ENCODE results near the gene BBS7.
A peak's percentile ranks its signal among the peaks of the same experiment; 100 is the strongest.

BBS7 gene

DNA sequence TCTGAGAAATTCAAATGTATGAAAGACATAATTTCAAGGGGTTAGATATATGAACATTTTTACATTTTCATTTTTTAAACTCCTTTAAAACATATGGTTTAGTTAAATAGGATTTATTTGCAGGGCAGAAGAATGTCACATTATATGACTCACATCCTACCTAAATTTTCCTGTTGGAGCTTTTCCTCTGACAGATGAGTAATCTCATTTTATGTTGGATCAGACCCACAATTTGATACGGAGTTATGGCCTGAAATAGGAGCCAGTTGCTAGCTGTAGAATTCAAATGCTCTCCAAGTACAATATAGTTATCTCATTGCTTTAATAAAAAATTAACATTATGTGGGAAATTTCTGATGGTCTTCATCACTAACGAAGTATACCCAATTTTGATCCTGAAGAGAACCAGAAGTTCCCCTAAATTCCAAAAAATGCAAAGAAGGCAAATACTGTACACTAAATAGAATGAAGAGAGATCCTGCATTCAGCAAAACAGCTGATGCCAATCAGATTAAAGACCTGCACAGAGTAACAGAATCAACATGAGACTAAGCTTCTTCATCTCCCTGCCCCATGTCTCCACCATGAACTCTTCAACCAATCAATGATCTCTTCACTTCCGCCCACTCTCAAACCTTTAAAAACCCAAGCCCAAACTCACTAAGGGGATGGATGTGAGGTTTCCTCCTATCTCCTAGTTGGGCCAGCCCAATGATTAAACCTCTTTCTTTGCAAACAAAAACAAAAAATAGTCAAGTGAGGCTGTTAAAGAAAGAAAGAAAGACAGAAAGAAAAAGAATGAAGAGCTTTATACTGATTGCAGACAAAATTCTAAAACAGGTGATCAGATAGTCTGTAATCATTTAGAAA is 80.1 kb downstream of the BBS7 start:
- DNase-seq, result no peak

DNA sequence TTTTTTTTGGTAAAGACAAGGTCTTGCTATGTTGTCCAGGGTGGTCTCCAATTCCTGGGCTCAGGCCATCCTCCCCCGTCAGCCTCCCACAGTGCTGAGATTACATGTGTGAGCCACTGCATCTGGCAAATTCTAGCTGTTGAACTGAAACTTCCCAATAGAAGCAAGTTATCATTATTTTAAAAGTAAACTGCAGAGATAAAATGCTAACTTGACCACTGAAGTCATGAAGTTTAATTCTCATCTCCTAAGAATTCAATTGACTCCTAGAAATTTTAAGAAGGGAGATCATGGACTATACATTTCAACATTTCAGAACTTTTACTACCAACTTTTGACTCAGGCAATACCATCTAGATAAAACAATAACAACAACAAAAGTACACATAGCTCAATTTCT is 80.8 kb downstream of the BBS7 start:
- no peak for DNase-seq

DNA sequence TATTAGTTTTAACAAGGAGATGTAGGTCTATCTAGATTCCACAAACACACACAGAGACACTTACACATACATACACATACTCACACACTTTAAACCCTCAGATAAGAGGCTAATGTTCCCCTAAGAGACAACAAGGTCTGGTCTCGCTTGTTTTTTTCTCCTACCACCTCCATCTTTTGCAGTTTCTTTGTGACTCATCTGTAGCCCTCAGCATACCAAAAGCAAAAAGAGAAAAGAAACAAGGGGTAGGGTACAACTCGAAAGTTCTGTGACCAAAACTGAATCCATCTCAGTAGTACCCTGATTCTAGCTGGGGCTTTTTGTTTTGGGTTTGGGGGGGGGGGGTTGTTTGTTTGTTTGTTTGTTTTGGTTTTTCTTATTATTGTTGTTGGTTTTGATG is 81.4 kb downstream of the BBS7 start:
- no peak for DNase-seq

DNA sequence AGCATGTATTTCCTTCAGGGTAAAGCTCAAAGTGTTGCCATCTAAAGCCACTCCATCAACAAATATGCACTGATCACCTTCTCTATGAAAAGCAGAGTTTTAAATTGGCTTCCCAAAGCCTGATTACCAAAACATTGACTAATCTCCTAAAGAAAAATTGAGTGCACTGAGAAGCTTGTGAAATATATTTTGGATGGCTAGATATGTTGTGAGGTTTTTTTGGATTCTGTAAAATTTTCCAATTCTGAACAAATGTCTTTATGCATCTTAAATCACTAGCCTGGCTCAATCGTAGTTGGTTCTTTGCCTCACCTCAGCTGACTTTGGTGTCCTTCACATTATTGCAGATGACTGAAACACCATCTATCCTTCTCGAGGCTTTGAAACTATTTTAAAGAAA is 84.1 kb downstream of the BBS7 start:
- no peak for DNase-seq

DNA sequence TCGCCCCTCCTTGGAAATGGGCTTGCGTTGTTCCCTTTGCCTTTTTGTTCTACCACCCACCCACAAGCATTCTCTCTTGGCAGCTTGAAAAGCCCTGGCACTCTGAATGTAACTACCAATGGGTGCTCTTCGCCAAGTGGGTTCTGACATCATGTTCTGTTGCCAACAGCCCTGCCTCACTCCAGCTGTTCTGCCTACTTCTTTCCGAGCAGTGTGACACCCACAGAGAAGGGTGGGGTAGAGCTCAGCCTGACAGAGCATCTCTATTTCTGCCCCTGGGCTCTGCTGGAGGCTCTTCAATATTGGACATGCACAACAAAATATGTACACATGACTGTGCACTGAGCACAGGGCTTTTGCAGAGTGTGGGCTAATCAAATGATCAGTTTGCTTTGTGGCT is 84.8 kb downstream of the BBS7 start:
- DNase-seq, result no peak

DNA sequence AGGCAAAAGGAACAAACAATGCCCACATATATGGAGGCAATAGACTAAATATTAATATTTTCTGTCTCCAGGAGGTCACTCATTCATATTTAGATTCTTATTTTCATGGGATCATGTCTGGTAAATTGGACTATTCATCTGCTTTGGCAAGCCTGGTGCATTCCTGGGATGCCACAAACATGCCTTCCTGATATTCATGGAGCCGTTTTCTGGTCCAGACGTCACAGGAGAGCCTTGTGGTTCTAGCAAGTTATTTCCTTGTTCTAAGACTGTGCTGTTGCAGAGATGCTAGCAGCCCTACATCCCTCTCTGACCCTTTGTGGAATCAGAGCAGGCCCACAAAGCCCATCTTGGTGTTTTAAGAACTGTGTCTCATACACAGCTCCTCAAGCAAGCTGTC is 85.3 kb downstream of the BBS7 start:
- no peak for DNase-seq

DNA sequence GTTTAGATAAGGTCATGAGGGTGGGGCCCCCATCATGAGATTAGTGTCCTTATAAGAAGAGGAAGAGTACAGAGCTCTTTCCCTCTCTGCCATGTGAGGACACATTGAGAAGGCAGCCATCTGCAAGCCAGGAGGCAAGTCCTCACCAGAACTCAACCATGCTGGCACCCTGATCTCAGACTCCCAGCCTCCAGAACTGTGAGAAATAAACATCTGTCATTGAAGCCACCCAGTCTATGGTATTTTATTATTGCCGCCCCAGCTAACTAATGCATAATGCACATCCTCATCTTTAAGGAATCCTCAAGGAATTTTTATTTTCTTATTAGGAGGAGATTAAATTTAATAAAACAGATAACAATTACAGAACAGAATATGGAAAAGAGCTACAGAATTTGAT is 85.9 kb downstream of the BBS7 start:
- no peak for DNase-seq

DNA sequence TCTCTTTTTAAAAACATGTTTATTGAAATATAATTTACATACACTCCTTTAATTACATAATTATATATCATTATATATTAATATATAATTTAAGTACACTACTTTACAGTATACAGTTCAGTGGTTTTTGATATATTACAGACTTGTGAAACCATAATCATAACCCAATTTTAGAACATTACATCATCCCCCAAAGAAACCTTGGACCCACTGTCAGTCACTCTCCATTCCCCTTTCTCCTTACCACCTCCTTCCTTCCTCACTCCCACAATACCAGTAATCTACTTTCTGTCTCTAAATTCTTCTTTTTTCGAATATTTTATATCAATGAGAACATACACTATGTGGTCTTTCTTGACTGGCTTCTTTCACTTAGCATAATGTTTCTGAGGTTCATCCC is 87.1 kb downstream of the BBS7 start:
- peak; percentile 71 for DNase-seq

DNA sequence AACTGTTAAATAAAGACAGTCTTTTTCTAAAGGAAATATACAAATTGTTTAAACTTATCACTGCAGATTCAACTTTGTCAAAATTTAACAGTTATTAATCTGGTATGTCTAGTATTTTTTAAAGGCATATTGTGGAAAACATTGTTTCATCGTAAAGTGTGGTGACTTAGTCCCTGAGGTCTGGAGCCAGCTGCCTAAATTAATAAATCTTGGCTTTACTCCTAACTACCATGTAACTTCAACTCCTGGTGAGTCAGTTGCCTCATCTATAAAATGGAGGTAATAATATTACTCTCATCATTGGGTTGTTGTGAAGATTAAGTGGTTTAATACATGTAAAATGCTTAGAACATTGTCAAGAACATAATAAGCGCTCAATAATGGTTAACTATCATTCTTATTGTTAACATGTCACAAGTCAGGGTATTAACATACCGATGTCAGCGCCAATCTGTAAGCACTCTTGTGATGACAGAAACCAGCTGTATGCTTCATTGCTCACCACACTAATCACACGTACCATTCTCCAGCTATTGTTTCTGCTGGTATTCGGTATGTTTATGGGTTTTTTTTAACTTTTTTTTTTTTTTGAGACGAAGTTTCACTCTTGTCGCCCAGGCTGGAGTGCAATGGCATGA is 91.2 kb downstream of the BBS7 start:
- DNase-seq, result no peak

DNA sequence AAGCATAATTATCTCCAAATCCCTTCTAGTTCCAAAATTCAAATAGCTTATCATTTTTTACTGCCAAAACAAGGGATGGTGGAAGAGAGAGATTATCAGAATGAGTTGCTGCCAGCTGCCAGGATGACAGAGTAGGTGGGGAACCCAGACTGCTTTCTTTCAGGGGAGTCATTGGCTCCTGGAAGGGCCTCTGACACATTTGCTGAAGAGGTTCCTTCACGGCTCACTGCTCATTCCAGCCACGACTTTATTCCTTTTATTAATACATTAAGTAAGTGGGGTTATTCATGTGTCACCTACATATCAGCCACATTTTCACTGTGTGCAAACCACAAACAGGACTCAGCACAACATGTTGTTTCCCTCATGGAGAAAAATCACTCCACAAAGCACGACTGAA is 92.6 kb downstream of the BBS7 start:
- no peak for DNase-seq

DNA sequence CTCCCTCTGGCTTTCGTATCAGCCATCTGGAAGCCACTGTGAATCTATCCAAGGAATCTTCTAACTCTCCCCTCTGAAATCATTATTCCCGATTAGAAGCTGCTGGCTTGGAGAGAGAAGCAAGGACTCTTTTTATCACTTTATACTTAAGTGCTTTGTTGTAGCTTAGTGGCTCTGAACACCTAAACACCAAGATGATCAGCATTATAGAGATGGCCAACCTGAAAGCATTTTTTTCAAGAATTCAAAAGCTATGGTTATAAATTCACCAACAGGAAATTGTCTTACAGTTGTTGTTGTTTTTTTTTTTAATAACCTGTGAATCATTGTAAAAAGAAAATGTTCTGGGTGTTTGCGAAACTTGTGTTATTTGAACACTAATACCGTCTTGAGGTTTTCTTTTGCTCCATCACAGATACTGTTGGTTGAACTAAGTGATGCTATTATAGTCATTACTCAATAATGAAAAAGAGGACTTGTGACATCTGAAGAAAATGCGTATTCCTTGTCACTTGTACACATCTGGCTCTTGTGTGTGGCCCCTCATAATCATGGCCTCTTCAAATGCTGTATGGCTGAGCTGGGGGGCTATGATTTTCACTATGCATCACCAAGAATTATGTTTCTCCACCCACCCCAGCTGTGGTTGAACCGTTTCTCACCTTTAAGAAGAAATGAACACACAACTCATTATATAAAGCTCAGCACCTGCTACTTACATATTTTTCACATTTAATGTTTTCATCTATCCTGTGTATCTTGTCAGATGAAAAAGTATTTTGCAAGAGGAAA is 93.5 kb downstream of the BBS7 start:
- peak; percentile 18 for DNase-seq
